PC-9 (cell line): ENCODE data around the gene CLTB.

Source experiments
- EZH2 ChIP-seq: fragments of 200-600 bp; sonication (generic); IDR thresholded peaks from 2 replicates; pipeline ENCODE4 v1.8.0; 2017; ENCODE audit warnings: antibody characterized with exemption, low read depth
- TF ChIP-seq, protein P1 (sequence below): fragments of 200-600 bp; sonication (generic); conservative IDR thresholded peaks from 2 replicates; pipeline ENCODE4 v1.6.1; 2017; ENCODE audit warnings: mixed run types, antibody characterized with exemption, mild to moderate bottlenecking, moderate library complexity

DNA sequence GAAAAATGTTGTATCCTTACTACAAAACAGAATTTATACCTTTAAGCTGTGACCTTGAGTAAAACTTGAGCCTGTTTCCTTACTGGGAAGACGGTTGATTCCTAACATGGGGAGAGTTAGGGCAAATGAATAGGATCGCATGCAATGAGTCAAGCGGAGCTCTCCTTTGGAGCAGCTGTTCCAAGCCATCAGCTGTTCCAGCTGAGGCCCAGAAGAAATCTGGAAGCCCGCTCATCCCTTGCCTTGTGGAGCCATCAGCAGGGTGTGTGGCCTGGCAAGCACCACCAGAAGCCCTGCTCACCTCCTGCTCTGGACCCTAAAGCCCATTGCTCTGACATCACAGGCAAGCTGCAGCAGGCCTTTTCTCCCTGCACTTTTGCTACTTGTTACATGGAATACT lies 62.8 kb downstream of the CLTB start:
- TF ChIP-seq, protein P1, sequence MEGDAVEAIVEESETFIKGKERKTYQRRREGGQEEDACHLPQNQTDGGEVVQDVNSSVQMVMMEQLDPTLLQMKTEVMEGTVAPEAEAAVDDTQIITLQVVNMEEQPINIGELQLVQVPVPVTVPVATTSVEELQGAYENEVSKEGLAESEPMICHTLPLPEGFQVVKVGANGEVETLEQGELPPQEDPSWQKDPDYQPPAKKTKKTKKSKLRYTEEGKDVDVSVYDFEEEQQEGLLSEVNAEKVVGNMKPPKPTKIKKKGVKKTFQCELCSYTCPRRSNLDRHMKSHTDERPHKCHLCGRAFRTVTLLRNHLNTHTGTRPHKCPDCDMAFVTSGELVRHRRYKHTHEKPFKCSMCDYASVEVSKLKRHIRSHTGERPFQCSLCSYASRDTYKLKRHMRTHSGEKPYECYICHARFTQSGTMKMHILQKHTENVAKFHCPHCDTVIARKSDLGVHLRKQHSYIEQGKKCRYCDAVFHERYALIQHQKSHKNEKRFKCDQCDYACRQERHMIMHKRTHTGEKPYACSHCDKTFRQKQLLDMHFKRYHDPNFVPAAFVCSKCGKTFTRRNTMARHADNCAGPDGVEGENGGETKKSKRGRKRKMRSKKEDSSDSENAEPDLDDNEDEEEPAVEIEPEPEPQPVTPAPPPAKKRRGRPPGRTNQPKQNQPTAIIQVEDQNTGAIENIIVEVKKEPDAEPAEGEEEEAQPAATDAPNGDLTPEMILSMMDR = no peak
- TF ChIP-seq EZH2 = no peak
